CD14-positive monocyte (primary cell): ENCODE measurements around the gene SLCO1B3. TPM values are rescaled to one million over a fixed set of nuclear protein-coding genes. Genes with fewer than 3 reads are reported as not detected.
A peak's percentile ranks its signal among the peaks of the same experiment; 100 is the strongest.

ENCODE experiments used
- DNase-seq, 3 donors: peaks; one replicate each; pipeline ENCODE4 v3.0.0-alpha.2; 2011 to 2022
- H2AFZ ChIP-seq: 2 replicates; pipeline ENCODE4 v1.6.0; 2012; ENCODE audit warnings: mild to moderate bottlenecking, low read depth, low read length, inconsistent platforms; ENCODE audit not compliant: insufficient read depth, poor library complexity, severe bottlenecking
- H3K27ac ChIP-seq, 2 donors: 1 replicate in 1 of 2; 2 replicates in 1 of 2; pipeline ENCODE4 v1.5.1; 2012 to 2013; ENCODE audit warnings: low read length in 2 of 2, control low read depth in 1 of 2, inconsistent platforms in 1 of 2, low read depth in 1 of 2, mild to moderate bottlenecking in 1 of 2
- H3K27me3 ChIP-seq, 2 donors: one replicate each; pipeline versions ENCODE4 v1.6.0 to v1.6.1; 2011 to 2013; ENCODE audit warnings: low read length in 2 of 2; ENCODE audit not compliant: control insufficient read depth in 2 of 2, insufficient read depth in 2 of 2
- H3K36me3 ChIP-seq, 2 donors: replicated peaks in 1 of 2; 1 replicate in 1 of 2; 2 replicates in 1 of 2; pipeline versions ENCODE4 v1.5.1 to v1.6.1; 2012 to 2013; ENCODE audit warnings: low read length in 2 of 2, control low read depth in 1 of 2, inconsistent platforms in 1 of 2, mild to moderate bottlenecking in 1 of 2; ENCODE audit not compliant: insufficient read depth in 2 of 2, control insufficient read depth in 1 of 2
- H3K4me1 ChIP-seq, 2 donors: 1 replicate in 1 of 2; 2 replicates in 1 of 2; pipeline versions ENCODE4 v1.5.1 to v1.6.1; 2012 to 2013; ENCODE audit warnings: low read length in 2 of 2, control low read depth in 1 of 2, inconsistent platforms in 1 of 2, mild to moderate bottlenecking in 1 of 2, moderate library complexity in 1 of 2; ENCODE audit not compliant: insufficient read depth in 2 of 2, control insufficient read depth in 1 of 2
- H3K4me2 ChIP-seq: replicated peaks from 2 replicates; pipeline ENCODE3; 2012; ENCODE audit warnings: low read length, moderate library complexity, mild to moderate bottlenecking; ENCODE audit not compliant: poor library complexity, severe bottlenecking; ENCODE audit errors: extremely low read depth
- H3K4me3 ChIP-seq, 3 experiments: fragments of 200-600 bp in 1 of 3; sonication (generic) in 1 of 3; replicated peaks in 1 of 3; 1 replicate in 2 of 3; 2 replicates in 1 of 3; pipeline ENCODE4 v1.5.1; 2011 to 2013; ENCODE audit warnings: low read length in 3 of 3, mild to moderate bottlenecking in 3 of 3, control low read depth in 2 of 3, low read depth in 2 of 3, inconsistent platforms in 1 of 3, moderate library complexity in 1 of 3
- H3K79me2 ChIP-seq: 2 replicates; pipeline ENCODE4 v1.6.0; 2012; ENCODE audit warnings: mild to moderate bottlenecking, control low read depth, inconsistent platforms, low read length, moderate library complexity; ENCODE audit not compliant: insufficient read depth
- H3K9ac ChIP-seq: 2 replicates; pipeline ENCODE4 v1.6.0; 2017; ENCODE audit warnings: low read length, mild to moderate bottlenecking; ENCODE audit not compliant: insufficient read depth, poor library complexity, severe bottlenecking
- H3K9me3 ChIP-seq, 2 donors: replicated peaks in 1 of 2; 1 replicate in 1 of 2; 2 replicates in 1 of 2; pipeline versions ENCODE4 v1.5.1 to v1.6.1; 2012 to 2013; ENCODE audit warnings: low read length in 2 of 2, control low read depth in 1 of 2; ENCODE audit not compliant: control insufficient read depth in 1 of 2, insufficient read depth in 1 of 2
- H4K20me1 ChIP-seq: 2 replicates; pipeline ENCODE4 v1.6.0; 2012; ENCODE audit warnings: mild to moderate bottlenecking, low read length, control low read depth, moderate library complexity; ENCODE audit not compliant: insufficient read depth
- H3K27ac Mint-ChIP-seq, 7 donors: one replicate each; pipeline ENCODE4 v1.8.0; 2020; ENCODE audit warnings: mild to moderate bottlenecking in 7 of 7, mixed read lengths in 7 of 7, moderate library complexity in 6 of 7, inconsistent platforms in 2 of 7
- H3K27me3 Mint-ChIP-seq, 3 donors: one replicate each; pipeline ENCODE4 v1.8.0; 2021 to 2022; ENCODE audit warnings: low read depth in 3 of 3, mild to moderate bottlenecking in 3 of 3, mixed read lengths in 3 of 3, moderate library complexity in 3 of 3, inconsistent platforms in 1 of 3
- H3K36me3 Mint-ChIP-seq, 2 donors: one replicate each; pipeline ENCODE4 v1.8.0; 2020; ENCODE audit warnings: mixed read lengths in 2 of 2, inconsistent platforms in 1 of 2, mild to moderate bottlenecking in 1 of 2
- H3K4me1 Mint-ChIP-seq: one replicate; pipeline ENCODE4 v1.8.0; 2020; ENCODE audit warnings: mild to moderate bottlenecking, mixed read lengths
- H3K4me3 Mint-ChIP-seq, 2 donors: one replicate each; pipeline ENCODE4 v1.8.0; 2020; ENCODE audit warnings: mild to moderate bottlenecking in 2 of 2, mixed read lengths in 2 of 2, moderate library complexity in 1 of 2
- H3K9me3 Mint-ChIP-seq, 7 donors: one replicate each; pipeline ENCODE4 v1.8.0; 2020 to 2022; ENCODE audit warnings: mixed read lengths in 7 of 7, mild to moderate bottlenecking in 6 of 7, moderate library complexity in 6 of 7, inconsistent platforms in 2 of 7
- WGBS: methylation state at CpG from one replicate; pipeline ENCODE4 v1.1.5; 2013; ENCODE audit warnings: missing lambda C conversion rate; ENCODE audit not compliant: insufficient coverage; 5-methylcytosine and 5-hydroxymethylcytosine counted together
- intact Hi-C, 2 donors: fragments of 100-400 bp; cut with micrococcal nuclease; formaldehyde crosslinking; loops; one replicate each; pipeline versions ENCODE4 v1.15.0 to v1.15.1; 2023
- polyA plus RNA-seq, 3 donors: library from polyadenylated mRNA; depleted of rRNA in 1 of 3; unstranded in 2 of 3; stranded (reverse) in 1 of 3; fragments of 300-500 nt in 2 of 3; fragments of >200 nt in 1 of 3; fragmentation: Illumina TruSeq in 2 of 3; gene quantifications; 1 replicate in 2 of 3; 2 replicates in 1 of 3; pipeline ENCODE4 v1.2.3, GENCODE V29; 2012 to 2021
- TF ChIP-seq, protein P1 (sequence below): fragments of 200-600 bp; IDR thresholded peaks from one replicate; pipeline ENCODE4 v1.8.0; 2022; ENCODE audit warnings: antibody characterized with exemption, mild to moderate bottlenecking

The SLCO1B3 gene
- polyA plus RNA-seq, 3 donors: not detected

- Mint-ChIP-seq H3K9me3 (peaks cover 2 to 10% (median 6%) of the 10 kb centered on the region in 7 donors), H3K4me1 (no peaks in the 10 kb centered on the region), H3K27ac (no peak overlapping the region), H3K36me3 (no peaks in the 10 kb centered on the region), H3K4me3 (no peak overlapping the region), H3K27me3 (peaks cover 0 to 1% (median 0%) of the 10 kb centered on the region in 3 donors)
- intact Hi-C loops: no loop called here
- H3K79me2 ChIP-seq: no peaks in the 10 kb centered on the region
- no peak overlapping the region for H2AFZ ChIP-seq
- no peak overlapping the region for H3K4me2 ChIP-seq
- H4K20me1 ChIP-seq: no peaks in the 10 kb centered on the region
- 93% methylated on average over 3 of the region's 4 CpGs for WGBS
- H3K36me3 ChIP-seq: no peaks in the 10 kb centered on the region
- no peak for DNase-seq
- peaks cover 0 to 12% of the 10 kb centered on the region in 2 donors for H3K9me3 ChIP-seq
- H3K4me3 ChIP-seq: no peak overlapping the region
- no peak overlapping the region for H3K9ac ChIP-seq
- TF ChIP-seq, protein P1, sequence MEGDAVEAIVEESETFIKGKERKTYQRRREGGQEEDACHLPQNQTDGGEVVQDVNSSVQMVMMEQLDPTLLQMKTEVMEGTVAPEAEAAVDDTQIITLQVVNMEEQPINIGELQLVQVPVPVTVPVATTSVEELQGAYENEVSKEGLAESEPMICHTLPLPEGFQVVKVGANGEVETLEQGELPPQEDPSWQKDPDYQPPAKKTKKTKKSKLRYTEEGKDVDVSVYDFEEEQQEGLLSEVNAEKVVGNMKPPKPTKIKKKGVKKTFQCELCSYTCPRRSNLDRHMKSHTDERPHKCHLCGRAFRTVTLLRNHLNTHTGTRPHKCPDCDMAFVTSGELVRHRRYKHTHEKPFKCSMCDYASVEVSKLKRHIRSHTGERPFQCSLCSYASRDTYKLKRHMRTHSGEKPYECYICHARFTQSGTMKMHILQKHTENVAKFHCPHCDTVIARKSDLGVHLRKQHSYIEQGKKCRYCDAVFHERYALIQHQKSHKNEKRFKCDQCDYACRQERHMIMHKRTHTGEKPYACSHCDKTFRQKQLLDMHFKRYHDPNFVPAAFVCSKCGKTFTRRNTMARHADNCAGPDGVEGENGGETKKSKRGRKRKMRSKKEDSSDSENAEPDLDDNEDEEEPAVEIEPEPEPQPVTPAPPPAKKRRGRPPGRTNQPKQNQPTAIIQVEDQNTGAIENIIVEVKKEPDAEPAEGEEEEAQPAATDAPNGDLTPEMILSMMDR: no peak
- no peaks in the 10 kb centered on the region for H3K4me1 ChIP-seq
- no peak overlapping the region for H3K27ac ChIP-seq
- H3K27me3 ChIP-seq: no peaks in the 10 kb centered on the region
Measured at GRCh38 chr12:20931894-20932293, 121.4 kb downstream of the SLCO1B3 start.

DNA sequence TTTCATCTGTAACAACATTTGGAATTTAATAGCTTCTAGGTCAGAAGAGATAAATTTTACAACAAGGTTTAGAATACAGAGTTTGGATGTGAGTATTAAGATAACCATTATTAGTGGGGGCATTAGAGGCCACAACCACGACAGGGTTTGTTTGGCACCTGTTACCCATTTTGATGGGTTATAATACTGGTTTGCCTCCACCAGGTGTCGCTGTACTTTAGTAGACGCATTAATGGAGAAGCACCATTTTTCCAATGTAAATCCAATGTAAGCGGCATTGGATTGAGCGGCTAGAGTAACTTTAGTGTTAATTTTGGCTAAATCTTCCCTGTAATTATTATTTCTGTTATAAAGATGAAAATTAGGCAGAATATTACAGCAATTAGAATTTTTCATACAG, 136.2 kb downstream of the SLCO1B3 start:
- Mint-ChIP-seq H3K27me3 (peaks cover 0 to 2% (median 0%) of the 10 kb centered on the region in 3 donors), H3K4me1 (no peaks in the 10 kb centered on the region), H3K4me3 (no peak overlapping the region), H3K27ac (no peak overlapping the region), H3K9me3 (peaks cover 2 to 9% (median 6%) of the 10 kb centered on the region in 7 donors), H3K36me3 (no peaks in the 10 kb centered on the region)
- H3K9ac ChIP-seq: no peak overlapping the region
- H2AFZ ChIP-seq: no peak overlapping the region
- peaks cover 4 to 17% of the 10 kb centered on the region in 2 donors for H3K9me3 ChIP-seq
- TF ChIP-seq, protein P1: peak; percentile 21
- no peaks in the 10 kb centered on the region for H3K36me3 ChIP-seq
- no peaks in the 10 kb centered on the region for H3K27me3 ChIP-seq
- WGBS: 60% methylated on average over 1 of the region's 5 CpGs
- H3K4me3 ChIP-seq: no peak overlapping the region
- H3K4me1 ChIP-seq: no peaks in the 10 kb centered on the region
- H3K27ac ChIP-seq: no peak overlapping the region
- no peak for DNase-seq
- H3K79me2 ChIP-seq: no peaks in the 10 kb centered on the region
- no peaks in the 10 kb centered on the region for H4K20me1 ChIP-seq
- no peak overlapping the region for H3K4me2 ChIP-seq
- intact Hi-C loops: no loop called here
